Osteoblast (primary cell): ENCODE measurements around the gene FAM149A. TPM values are rescaled to one million over a fixed set of nuclear protein-coding genes. Genes with fewer than 3 reads are reported as not detected.

Experiments used
- DNase-seq: peaks from one replicate; pipeline ENCODE4 v3.0.0; 2011; ENCODE audit warnings: low spot score, mixed read lengths; ENCODE audit not compliant: insufficient read length; ENCODE audit errors: missing footprints
- H2AFZ ChIP-seq: 2 replicates; pipeline ENCODE4 v1.6.0; 2011; ENCODE audit warnings: mild to moderate bottlenecking, low read length
- H3K27ac ChIP-seq: 2 replicates; pipeline ENCODE4 v1.5.1; 2011; ENCODE audit warnings: mild to moderate bottlenecking, low read depth, low read length, moderate library complexity
- H3K27me3 ChIP-seq: 2 replicates; pipeline ENCODE4 v1.6.0; 2012; ENCODE audit warnings: mild to moderate bottlenecking, control low read depth, inconsistent platforms, low read length, moderate library complexity; ENCODE audit not compliant: insufficient read depth
- H3K36me3 ChIP-seq: 2 replicates; pipeline ENCODE4 v1.5.1; 2011; ENCODE audit warnings: mild to moderate bottlenecking, low read length, control low read depth, moderate library complexity; ENCODE audit not compliant: insufficient read depth
- H3K4me1 ChIP-seq: 2 replicates; pipeline ENCODE4 v1.5.1; 2011; ENCODE audit warnings: mild to moderate bottlenecking, low read length, control low read depth, moderate library complexity; ENCODE audit not compliant: insufficient read depth
- H3K4me2 ChIP-seq: 2 replicates; pipeline ENCODE4 v1.6.0; 2011; ENCODE audit warnings: mild to moderate bottlenecking, low read length; ENCODE audit not compliant: insufficient read depth
- H3K4me3 ChIP-seq: fragments of 200-600 bp; sonication (generic); 3 replicates; pipeline ENCODE4 v1.5.1; 2012; ENCODE audit warnings: mild to moderate bottlenecking, low read length, inconsistent platforms; ENCODE audit not compliant: insufficient read depth
- H3K79me2 ChIP-seq: 2 replicates; pipeline ENCODE4 v1.6.0; 2012; ENCODE audit warnings: mild to moderate bottlenecking, low read length, control low read depth, inconsistent platforms; ENCODE audit not compliant: insufficient read depth
- H3K9me3 ChIP-seq: 2 replicates; pipeline ENCODE4 v1.5.1; 2011; ENCODE audit warnings: low read depth, low read length, control low read depth
- H4K20me1 ChIP-seq: 2 replicates; pipeline ENCODE4 v1.6.0; 2012; ENCODE audit warnings: mild to moderate bottlenecking, low read length, control low read depth; ENCODE audit not compliant: insufficient read depth
- total RNA-seq: library from RNA; depleted of rRNA; stranded (reverse); fragments of >200 nt; gene quantifications from 2 replicates; pipeline ENCODE4 v1.2.3, GENCODE V29; 2012
- TF ChIP-seq, protein P1 (sequence below): IDR thresholded peaks from 2 replicates; pipeline ENCODE4 v1.5.1; 2011; ENCODE audit warnings: mild to moderate bottlenecking, low read depth, low read length, moderate library complexity; ENCODE audit errors: extremely low read depth

The FAM149A gene
- total RNA-seq, 1 donor: 3.3 TPM

DNA sequence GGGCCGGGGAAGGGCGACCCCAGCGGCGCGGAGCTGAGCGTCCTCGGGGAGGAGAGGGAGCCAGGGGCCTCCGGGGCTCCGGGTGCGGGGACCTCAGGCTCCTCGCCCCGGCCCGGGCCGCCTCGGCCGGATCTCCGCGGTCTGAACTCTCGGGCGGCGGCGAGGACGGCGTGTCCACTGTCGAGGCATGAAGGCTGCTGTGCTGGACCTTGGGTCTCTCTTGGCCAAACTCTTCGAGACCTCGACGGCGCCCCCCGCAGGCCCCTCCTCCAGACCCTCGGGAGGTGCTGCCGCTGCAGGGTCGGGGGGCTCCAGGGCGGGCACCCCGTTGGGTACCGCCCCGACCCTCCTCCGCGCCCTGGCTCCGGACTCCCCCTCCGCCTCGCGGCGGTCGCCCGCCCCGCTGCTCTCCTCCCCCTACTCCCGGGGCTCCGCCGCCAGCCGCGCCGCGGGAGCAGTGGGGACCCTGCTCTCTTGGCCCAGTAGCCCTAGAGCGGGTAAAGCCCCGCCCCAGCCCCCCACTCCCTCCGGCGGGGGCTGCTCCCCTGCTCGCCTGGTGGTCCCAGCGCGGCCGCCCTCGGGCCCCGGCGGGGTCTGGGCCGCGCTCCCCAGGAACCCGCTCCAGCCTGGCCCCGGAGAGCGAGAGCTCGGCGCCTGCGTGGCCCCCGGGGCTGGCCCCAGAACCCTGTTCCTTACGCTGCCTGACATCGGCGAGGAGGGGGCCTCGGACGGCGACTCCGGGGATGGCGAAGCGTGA, 564 bp downstream of the FAM149A start:
- Histone ChIP-seq H3K79me2 (no peaks in the 10 kb centered on the region), H4K20me1 (no peaks in the 10 kb centered on the region), H3K36me3 (no peaks in the 10 kb centered on the region), H3K4me3 (peak overlapping the region; percentile 56), H3K4me1 (no peaks in the 10 kb centered on the region), H2AFZ (no peak overlapping the region), H3K9me3 (no peaks in the 10 kb centered on the region), H3K27me3 (peaks cover 35% of the 10 kb centered on the region), H3K27ac (no peak overlapping the region), H3K4me2 (peak overlapping the region; percentile 59)
- TF ChIP-seq, protein P1, sequence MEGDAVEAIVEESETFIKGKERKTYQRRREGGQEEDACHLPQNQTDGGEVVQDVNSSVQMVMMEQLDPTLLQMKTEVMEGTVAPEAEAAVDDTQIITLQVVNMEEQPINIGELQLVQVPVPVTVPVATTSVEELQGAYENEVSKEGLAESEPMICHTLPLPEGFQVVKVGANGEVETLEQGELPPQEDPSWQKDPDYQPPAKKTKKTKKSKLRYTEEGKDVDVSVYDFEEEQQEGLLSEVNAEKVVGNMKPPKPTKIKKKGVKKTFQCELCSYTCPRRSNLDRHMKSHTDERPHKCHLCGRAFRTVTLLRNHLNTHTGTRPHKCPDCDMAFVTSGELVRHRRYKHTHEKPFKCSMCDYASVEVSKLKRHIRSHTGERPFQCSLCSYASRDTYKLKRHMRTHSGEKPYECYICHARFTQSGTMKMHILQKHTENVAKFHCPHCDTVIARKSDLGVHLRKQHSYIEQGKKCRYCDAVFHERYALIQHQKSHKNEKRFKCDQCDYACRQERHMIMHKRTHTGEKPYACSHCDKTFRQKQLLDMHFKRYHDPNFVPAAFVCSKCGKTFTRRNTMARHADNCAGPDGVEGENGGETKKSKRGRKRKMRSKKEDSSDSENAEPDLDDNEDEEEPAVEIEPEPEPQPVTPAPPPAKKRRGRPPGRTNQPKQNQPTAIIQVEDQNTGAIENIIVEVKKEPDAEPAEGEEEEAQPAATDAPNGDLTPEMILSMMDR: no peak
- peak; percentile 92 for DNase-seq

DNA sequence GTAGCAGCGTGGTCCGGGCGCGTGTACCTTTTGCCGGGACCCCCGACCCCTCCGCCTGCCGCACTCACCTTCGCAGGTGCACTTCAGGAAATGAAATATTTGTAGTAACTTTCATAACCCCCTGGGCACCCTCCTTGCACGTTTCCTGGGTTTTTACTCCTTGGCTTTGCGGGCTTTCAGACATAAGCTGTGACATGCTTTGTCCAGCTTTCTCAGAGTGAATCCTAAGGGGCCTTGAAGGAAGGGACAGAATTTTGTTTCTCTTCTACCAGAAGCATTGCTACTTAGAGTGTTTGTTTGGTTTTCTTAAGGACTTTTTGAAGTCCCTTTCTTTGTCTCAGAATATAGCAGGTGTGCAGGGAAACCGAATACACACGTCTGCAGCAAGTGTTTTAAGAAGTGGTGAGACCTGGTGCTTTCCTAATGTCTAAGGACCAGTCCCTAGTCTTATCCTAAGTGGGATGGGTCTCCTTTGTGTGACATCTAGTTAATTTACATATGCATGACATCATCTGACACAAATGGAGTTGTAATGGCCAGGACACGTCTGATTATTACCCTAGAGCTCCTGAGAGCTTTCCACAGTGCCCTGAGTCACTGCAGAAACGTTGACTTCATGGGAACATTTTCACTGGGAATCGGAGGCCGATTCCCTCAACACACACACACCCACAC, 1.3 kb downstream of the FAM149A start:
- TF ChIP-seq, protein P1: no peak

DNA sequence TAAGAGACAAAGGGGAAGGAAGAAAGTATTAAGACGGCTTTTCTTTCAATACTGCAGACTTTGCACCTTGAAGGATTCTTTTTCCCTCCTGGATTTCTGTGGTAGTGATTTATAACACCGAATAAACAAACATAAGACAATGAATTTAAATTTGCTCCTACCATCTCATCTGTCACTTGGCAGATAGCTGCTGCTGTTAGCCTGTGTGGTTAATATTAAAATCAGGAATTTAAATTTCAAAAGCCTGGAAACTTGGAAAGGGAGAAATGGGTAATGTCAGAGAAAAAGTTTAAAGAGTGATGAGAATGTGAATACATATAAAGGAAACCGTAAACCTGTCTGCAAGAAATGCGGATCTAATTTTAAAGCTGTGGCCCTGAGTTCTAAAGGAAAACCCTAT, 3.4 kb downstream of the FAM149A start:
- Histone ChIP-seq H3K4me2 (no peak overlapping the region), H3K9me3 (no peaks in the 10 kb centered on the region), H4K20me1 (no peaks in the 10 kb centered on the region), H3K27me3 (peaks cover 34% of the 10 kb centered on the region), H3K4me1 (no peaks in the 10 kb centered on the region), H3K27ac (no peak overlapping the region), H2AFZ (no peak overlapping the region), H3K4me3 (no peak overlapping the region), H3K79me2 (no peaks in the 10 kb centered on the region), H3K36me3 (no peaks in the 10 kb centered on the region)
- DNase-seq: no peak
- TF ChIP-seq, protein P1: no peak

More for the DNA sequence above, 1.3 kb downstream of the FAM149A start:
- H3K4me3 ChIP-seq: no peak overlapping the region
- no peaks in the 10 kb centered on the region for H3K79me2 ChIP-seq
- H3K36me3 ChIP-seq: no peaks in the 10 kb centered on the region
- H4K20me1 ChIP-seq: no peaks in the 10 kb centered on the region
- no peaks in the 10 kb centered on the region for H3K9me3 ChIP-seq
- H2AFZ ChIP-seq: no peak overlapping the region
- no peak for DNase-seq
- peak overlapping the region; percentile 18 for H3K4me2 ChIP-seq
- no peaks in the 10 kb centered on the region for H3K4me1 ChIP-seq
- peaks cover 35% of the 10 kb centered on the region for H3K27me3 ChIP-seq
- H3K27ac ChIP-seq: no peak overlapping the region

DNA sequence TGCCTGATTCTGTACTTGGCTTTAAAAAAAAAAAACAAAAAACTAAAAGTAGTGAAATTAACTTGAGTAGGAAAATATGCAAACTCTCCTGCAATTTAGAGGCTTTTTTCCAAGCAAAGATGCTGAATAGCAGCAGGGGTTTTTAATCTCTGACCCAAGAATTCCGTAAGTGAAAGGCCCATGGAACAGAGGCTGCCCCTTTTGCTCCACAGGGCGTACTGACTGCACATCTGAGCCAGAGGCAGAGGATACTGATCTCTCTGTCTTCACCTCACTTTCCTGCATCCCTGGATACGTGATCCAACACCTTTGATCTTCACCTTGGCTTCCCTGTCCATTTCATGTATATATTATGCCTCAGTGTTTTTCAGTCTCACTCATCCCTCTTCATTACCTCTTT, 3.9 kb downstream of the FAM149A start:
- H3K4me2 ChIP-seq: no peak overlapping the region
- no peaks in the 10 kb centered on the region for H4K20me1 ChIP-seq
- H3K4me3 ChIP-seq: no peak overlapping the region
- H3K27ac ChIP-seq: no peak overlapping the region
- no peaks in the 10 kb centered on the region for H3K9me3 ChIP-seq
- H3K4me1 ChIP-seq: no peaks in the 10 kb centered on the region
- TF ChIP-seq, protein P1: no peak
- no peak overlapping the region for H2AFZ ChIP-seq
- H3K27me3 ChIP-seq: peaks cover 30% of the 10 kb centered on the region
- no peaks in the 10 kb centered on the region for H3K79me2 ChIP-seq
- no peaks in the 10 kb centered on the region for H3K36me3 ChIP-seq
- no peak for DNase-seq
